Vagina (tissue), 2 donors: ENCODE results near the gene IPO4. TPM values are rescaled to one million over a fixed set of nuclear protein-coding genes. Genes with fewer than 3 reads are reported as not detected.
"Not testable (repeated sequence)": the region's sequence is repeated elsewhere in the genome, so short reads cannot be mapped to it uniquely, and the experiment has no call there.

Experiments
- DNase-seq, 2 donors: peaks; one replicate each; pipeline ENCODE4 v3.0.0-alpha.2; 2017; ENCODE audit errors: extremely low spot score in 2 of 2
- H3K27ac ChIP-seq: fragments of 200-600 bp; sonication (generic); one replicate; pipeline ENCODE4 v1.5.1; 2019
- H3K27me3 ChIP-seq: fragments of 200-600 bp; sonication (generic); one replicate; pipeline ENCODE4 v1.5.1; 2019
- H3K36me3 ChIP-seq, 2 donors: fragments of 200-600 bp; sonication (generic); one replicate each; pipeline ENCODE4 v1.5.1; 2017 to 2019
- H3K4me1 ChIP-seq: fragments of 200-600 bp; sonication (generic); one replicate; pipeline ENCODE4 v1.5.1; 2019
- H3K4me3 ChIP-seq, 2 donors: fragments of 200-600 bp; sonication (generic); 1 replicate in 1 of 2; 2 replicates in 1 of 2; pipeline ENCODE4 v1.5.1; 2016 to 2019
- H3K9me3 ChIP-seq: fragments of 200-600 bp; sonication (generic); one replicate; pipeline ENCODE4 v1.5.1; 2019
- CTCF ChIP-seq, 3 experiments: fragments of 450-650 bp in 2 of 3; fragments of 200-600 bp in 1 of 3; sonication (generic) in 1 of 3; IDR thresholded peaks; one replicate each; pipeline ENCODE4 v1.5.1; 2017 to 2019; ENCODE audit warnings: antibody characterized with exemption in 3 of 3, mild to moderate bottlenecking in 2 of 3, moderate library complexity in 2 of 3
- POLR2A ChIP-seq, 2 donors: fragments of 450-650 bp; IDR thresholded peaks; one replicate each; pipeline ENCODE4 v1.6.1; 2017; ENCODE audit warnings: antibody characterized with exemption in 2 of 2, mild to moderate bottlenecking in 2 of 2, moderate library complexity in 2 of 2
- POLR2AphosphoS5 ChIP-seq, 2 donors: sonication (generic); formaldehyde crosslinking; IDR thresholded peaks; one replicate each; pipeline ENCODE4 v1.9.0; 2017; ENCODE audit warnings: antibody characterized with exemption in 2 of 2, mild to moderate bottlenecking in 2 of 2, low read depth in 1 of 2; ENCODE audit not compliant: insufficient read depth in 1 of 2
- intact Hi-C: fragments of 100-400 bp; cut with DNase I; formaldehyde crosslinking; loops from one replicate; pipeline ENCODE4 v1.15.1; 2023
- total RNA-seq: library from RNA; depleted of rRNA; stranded (reverse); fragments of >200 nt; gene quantifications from one replicate; pipeline ENCODE4 v1.2.3, GENCODE V29; 2016

The IPO4 gene
- total RNA-seq, 1 donor from 2014 or later = 28.5 TPM

GRCh38 chr14:24207104-24207551 is 18.5 kb upstream of the IPO4 start:
- Histone ChIP-seq H3K9me3 (no peaks in the 10 kb centered on the region), H3K27me3 (no peaks in the 10 kb centered on the region), H3K36me3 (peaks cover 4 to 26% of the 10 kb centered on the region in 2 donors), H3K27ac (no peak overlapping the region), H3K4me1 (peaks cover 17% of the 10 kb centered on the region), H3K4me3 (no peak overlapping the region)
- TF ChIP-seq POLR2A (IDR thresholded peaks at IDR 0.05) = no peak
- TF ChIP-seq POLR2AphosphoS5 (IDR thresholded peaks at IDR 0.05; ENCODE audit: insufficient read depth in 1 of 2, low read depth in 1 of 2) = no peak
- no peak for TF ChIP-seq CTCF (IDR thresholded peaks at IDR 0.05)
- intact Hi-C loops = no loop called here
- no peak for DNase-seq

GRCh38 chr14:24206260-24207103 is 17.9 kb upstream of the IPO4 start:
- no peak for DNase-seq
- peaks cover 4 to 28% of the 10 kb centered on the region in 2 donors for H3K36me3 ChIP-seq
- H3K4me1 ChIP-seq = peaks cover 10% of the 10 kb centered on the region
- no peak overlapping the region for H3K27ac ChIP-seq
- no peaks in the 10 kb centered on the region for H3K27me3 ChIP-seq
- intact Hi-C loops = no loop called here
- no peaks in the 10 kb centered on the region for H3K9me3 ChIP-seq
- no peak overlapping the region for H3K4me3 ChIP-seq
- TF ChIP-seq POLR2AphosphoS5 (IDR thresholded peaks at IDR 0.05; ENCODE audit: insufficient read depth in 1 of 2, low read depth in 1 of 2) (no peak), CTCF (IDR thresholded peaks at IDR 0.05) (no peak), POLR2A (IDR thresholded peaks at IDR 0.05) (no peak)

GRCh38 chr14:24204163-24205146 is 15.8 kb upstream of the IPO4 start:
- peaks cover 4 to 18% of the 10 kb centered on the region in 2 donors for H3K36me3 ChIP-seq

GRCh38 chr14:24203249-24203886 is 14.8 kb upstream of the IPO4 start:
- peaks cover 0 to 14% of the 10 kb centered on the region in 2 donors for H3K36me3 ChIP-seq
- DNase-seq, H3K9me3 ChIP-seq, intact Hi-C loops, H3K4me3 ChIP-seq, H3K27me3 ChIP-seq, H3K27ac ChIP-seq, H3K4me1 ChIP-seq: not testable (repeated sequence)

More at GRCh38 chr14:24204163-24205146, 15.8 kb upstream of the IPO4 start:
- no peak overlapping the region for H3K4me3 ChIP-seq
- H3K4me1 ChIP-seq = no peaks in the 10 kb centered on the region
- no peak for DNase-seq
- TF ChIP-seq CTCF (IDR thresholded peaks at IDR 0.05) = no peak
- TF ChIP-seq POLR2AphosphoS5 (IDR thresholded peaks at IDR 0.05; ENCODE audit: insufficient read depth in 1 of 2, low read depth in 1 of 2) = no peak
- TF ChIP-seq POLR2A (IDR thresholded peaks at IDR 0.05) = no peak
- intact Hi-C loops = no loop called here
- no peaks in the 10 kb centered on the region for H3K27me3 ChIP-seq
- no peak overlapping the region for H3K27ac ChIP-seq
- H3K9me3 ChIP-seq = no peaks in the 10 kb centered on the region

- H3K27ac ChIP-seq, H3K9me3 ChIP-seq, intact Hi-C loops, H3K4me1 ChIP-seq, H3K27me3 ChIP-seq, DNase-seq, H3K4me3 ChIP-seq: not testable (repeated sequence)
- peaks cover 0 to 14% of the 10 kb centered on the region in 2 donors for H3K36me3 ChIP-seq
Measured at GRCh38 chr14:24202538-24202937, 13.9 kb upstream of the IPO4 start.
